Measurements from ENCODE around the gene KCNS1.

DNA sequence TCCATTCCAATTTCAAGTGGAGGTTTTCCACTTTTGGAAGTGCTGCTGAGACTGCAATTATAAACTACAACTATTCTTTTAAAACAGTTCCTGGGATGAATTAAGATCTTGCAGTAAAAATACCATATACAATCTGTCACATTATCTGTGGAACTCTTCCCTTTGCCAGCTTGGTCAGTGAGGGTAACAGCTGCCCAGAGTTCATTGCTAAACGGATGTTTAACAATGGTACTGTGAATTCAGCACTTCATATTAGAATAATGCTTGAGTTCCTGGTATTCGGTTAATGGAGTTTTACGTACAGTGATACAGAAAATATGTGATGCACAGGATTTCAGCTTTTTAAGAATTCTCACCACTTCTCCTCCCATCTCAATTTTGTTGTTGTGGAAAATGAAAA is 51.5 kb downstream of the KCNS1 start:
- TF ChIP-seq CTCF (IDR thresholded peaks at IDR 0.05; ENCODE audit: low read length) (no peak), EZH2 (IDR thresholded peaks at IDR 0.05; ENCODE audit: borderline replicate concordance, low read length) (no peak)

All from OCI-LY1 (cell line).